HepG2 (cell line): ENCODE results near the gene SLC23A3. TPM values are rescaled to one million over a fixed set of nuclear protein-coding genes. Genes with fewer than 3 reads are reported as not detected.

Experiments
- AGO2 ChIP-seq: fragments of 200-400 bp; formaldehyde crosslinking; optimal IDR thresholded peaks from 2 replicates; pipeline ENCODE3; 2017; ENCODE audit warnings: mild to moderate bottlenecking, low read depth, low read length, moderate library complexity
- BCL6 ChIP-seq: IDR thresholded peaks from 2 replicates; pipeline ENCODE4 v1.6.1; 2016; ENCODE audit warnings: missing genetic modification reagents, missing compliant biosample characterization
- CBX2 ChIP-seq, 2 experiments: fragments of 200-600 bp in 1 of 2; sonication (generic); formaldehyde crosslinking in 1 of 2; IDR thresholded peaks; 2 replicates each; pipeline versions ENCODE4 v1.7.0 to v1.8.1; 2018 to 2022; ENCODE audit warnings: low read depth in 2 of 2, low read length in 1 of 2, mild to moderate bottlenecking in 1 of 2, missing genetic modification reagents in 1 of 2
- CEBPB ChIP-seq: IDR thresholded peaks from 2 replicates; pipeline ENCODE4 v1.6.1; 2011; ENCODE audit warnings: low read depth, low read length, improper control_type of control experiment, borderline replicate concordance
- CEBPG ChIP-seq: IDR thresholded peaks from 2 replicates; pipeline ENCODE4 v1.6.1; 2016
- GMEB2 ChIP-seq: IDR thresholded peaks from 2 replicates; pipeline ENCODE4 v1.6.1; 2016; ENCODE audit warnings: missing biosample characterization, missing genetic modification reagents, low read depth
- HOXA7 ChIP-seq: sonication (generic); formaldehyde crosslinking; IDR thresholded peaks from 2 replicates; pipeline ENCODE4 v1.8.1; 2022; ENCODE audit warnings: mild to moderate bottlenecking, missing genetic modification reagents, moderate library complexity
- ISX ChIP-seq: sonication (generic); formaldehyde crosslinking; conservative IDR thresholded peaks from 2 replicates; pipeline ENCODE4 v1.5.0; 2020; ENCODE audit warnings: missing genetic modification reagents
- KDM6A ChIP-seq: IDR thresholded peaks from 2 replicates; pipeline ENCODE4 v1.6.1; 2016; ENCODE audit warnings: low read depth
- MIER2 ChIP-seq: IDR thresholded peaks from 2 replicates; pipeline ENCODE4 v1.6.1; 2016; ENCODE audit warnings: missing biosample characterization, missing genetic modification reagents
- NPAS2 ChIP-seq: sonication (generic); formaldehyde crosslinking; IDR thresholded peaks from 2 replicates; pipeline ENCODE4 v1.8.0; 2022; ENCODE audit warnings: mild to moderate bottlenecking, missing genetic modification reagents, borderline replicate concordance
- PCBP2 ChIP-seq: fragments of 200-400 bp; formaldehyde crosslinking; optimal IDR thresholded peaks from 2 replicates; pipeline ENCODE3; 2018; ENCODE audit warnings: low read length, low read depth; ENCODE audit not compliant: poor library complexity, severe bottlenecking
- PITX1 ChIP-seq: sonication (generic); formaldehyde crosslinking; IDR thresholded peaks from 2 replicates; pipeline ENCODE4 v1.5.1; 2020; ENCODE audit warnings: mild to moderate bottlenecking, missing genetic modification reagents
- SIN3A ChIP-seq: IDR thresholded peaks from 2 replicates; pipeline ENCODE4 v1.6.1; 2011; ENCODE audit warnings: low read depth, mild to moderate bottlenecking, control low read depth, low read length, borderline replicate concordance
- THRA ChIP-seq: sonication (generic); formaldehyde crosslinking; IDR thresholded peaks from 2 replicates; pipeline ENCODE4 v1.4.0; 2020; ENCODE audit warnings: missing genetic modification reagents, borderline replicate concordance
- YEATS2 ChIP-seq: sonication (generic); formaldehyde crosslinking; IDR thresholded peaks from 2 replicates; pipeline ENCODE4 v1.4.0; 2020; ENCODE audit warnings: missing genetic modification reagents, borderline replicate concordance
- ZBTB37 ChIP-seq: sonication (generic); formaldehyde crosslinking; IDR thresholded peaks from 2 replicates; pipeline ENCODE4 v1.4.0; 2020; ENCODE audit warnings: mild to moderate bottlenecking, missing genetic modification reagents
- ZBTB49 ChIP-seq: sonication (generic); formaldehyde crosslinking; IDR thresholded peaks from 2 replicates; pipeline ENCODE4 v1.4.0; 2020; ENCODE audit warnings: missing genetic modification reagents, borderline replicate concordance
- ZKSCAN1 ChIP-seq: fragments of 150-350 bp; IDR thresholded peaks from 2 replicates; pipeline ENCODE4 v1.6.1; 2014; ENCODE audit warnings: low read length
- ZNF17 ChIP-seq: sonication (generic); formaldehyde crosslinking; IDR thresholded peaks from 2 replicates; pipeline ENCODE4 v1.5.0; 2020; ENCODE audit warnings: mild to moderate bottlenecking, missing genetic modification reagents
- ZNF577 ChIP-seq: sonication (generic); formaldehyde crosslinking; IDR thresholded peaks from 2 replicates; pipeline ENCODE4 v1.4.0; 2020; ENCODE audit warnings: mild to moderate bottlenecking, low read depth, missing genetic modification reagents, borderline replicate concordance
- ZNF674 ChIP-seq: sonication (generic); formaldehyde crosslinking; IDR thresholded peaks from 2 replicates; pipeline ENCODE4 v1.5.0; 2020; ENCODE audit warnings: low read depth, mild to moderate bottlenecking, missing genetic modification reagents
- ZSCAN12 ChIP-seq: sonication (generic); formaldehyde crosslinking; IDR thresholded peaks from 2 replicates; pipeline ENCODE4 v1.9.0; 2021; ENCODE audit warnings: mild to moderate bottlenecking, missing genetic modification reagents
- polyA plus RNA-seq, 8 experiments: library from polyadenylated mRNA; depleted of rRNA in 3 of 8; stranded (reverse) in 7 of 8; unstranded in 1 of 8; fragments of >200 nt; fragmentation: Illumina TruSeq in 4 of 8; extraction: Trizol in 4 of 8; gene quantifications; 2 replicates each; pipeline versions ENCODE4 v1.2.1 to v1.2.3, GENCODE V29; 2011 to 2016; ENCODE audit warnings: low read depth in 4 of 8, missing spikeins in 1 of 8, mixed read lengths in 1 of 8; ENCODE audit not compliant: insufficient read depth in 1 of 8
- total RNA-seq, 5 experiments: library from RNA; depleted of rRNA; stranded (reverse); fragments of >200 nt; fragmentation: Illumina TruSeq; extraction: Trizol; gene quantifications; 2 replicates each; pipeline ENCODE4 v1.2.3, GENCODE V29; 2016; ENCODE audit warnings: low read depth in 1 of 5

The SLC23A3 gene
- total and polyA plus RNA-seq, 2 of the 13 experiments (the other 11 are each of a cell fraction or from before 2014, with no cell fraction given) = 0.38 to 0.78 TPM

GRCh38 chr2:219178377-219179175, 8.7 kb upstream of the SLC23A3 start (continued):
- no peak for TF ChIP-seq GMEB2 (CRISPR knock-in tag)
- TF ChIP-seq ZNF674 = no peak
- TF ChIP-seq PCBP2 = no peak
- no peak for TF ChIP-seq ZKSCAN1
- no peak for TF ChIP-seq SIN3A
- no peak for TF ChIP-seq CEBPG
- TF ChIP-seq ZNF17 (CRISPR knock-in tag) = no peak
- TF ChIP-seq CEBPB = no peak
- no peak for TF ChIP-seq BCL6 (CRISPR knock-in tag)
- TF ChIP-seq YEATS2 (CRISPR knock-in tag) = no peak
- no peak for TF ChIP-seq KDM6A
- TF ChIP-seq ISX (CRISPR knock-in tag) = no peak
- no peak for TF ChIP-seq ZBTB49
- TF ChIP-seq PITX1 (CRISPR knock-in tag) = no peak
- no peak for TF ChIP-seq AGO2
- TF ChIP-seq CBX2 (IDR thresholded peaks at IDR 0.05; ENCODE audit: low read depth, low read length) = no peak
- TF ChIP-seq CBX2 (CRISPR knock-in tag; IDR thresholded peaks at IDR 0.05; ENCODE audit: low read depth) = no peak
- TF ChIP-seq ZSCAN12 (CRISPR knock-in tag) = no peak
- no peak for TF ChIP-seq ZNF577 (CRISPR knock-in tag)
- TF ChIP-seq HOXA7 (CRISPR knock-in tag) = no peak
- TF ChIP-seq NPAS2 (CRISPR knock-in tag) = no peak
- TF ChIP-seq MIER2 (CRISPR knock-in tag) = no peak
- no peak for TF ChIP-seq ZBTB37 (CRISPR knock-in tag)
- no peak for TF ChIP-seq THRA
